Loucy (cell line): ENCODE data around the gene CYP24A1.

Experiments used
- EZH2phosphoT487 ChIP-seq: fragments of 200-600 bp; IDR thresholded peaks from 2 replicates; pipeline ENCODE4 v1.6.1; 2018; ENCODE audit warnings: antibody characterized with exemption, mild to moderate bottlenecking, moderate library complexity, borderline replicate concordance
- TF ChIP-seq, protein P1 (sequence below): fragments of 200-600 bp; sonication (generic); conservative IDR thresholded peaks from 2 replicates; pipeline ENCODE4 v1.5.1; 2014; ENCODE audit warnings: mild to moderate bottlenecking, antibody characterized with exemption, low read length

DNA sequence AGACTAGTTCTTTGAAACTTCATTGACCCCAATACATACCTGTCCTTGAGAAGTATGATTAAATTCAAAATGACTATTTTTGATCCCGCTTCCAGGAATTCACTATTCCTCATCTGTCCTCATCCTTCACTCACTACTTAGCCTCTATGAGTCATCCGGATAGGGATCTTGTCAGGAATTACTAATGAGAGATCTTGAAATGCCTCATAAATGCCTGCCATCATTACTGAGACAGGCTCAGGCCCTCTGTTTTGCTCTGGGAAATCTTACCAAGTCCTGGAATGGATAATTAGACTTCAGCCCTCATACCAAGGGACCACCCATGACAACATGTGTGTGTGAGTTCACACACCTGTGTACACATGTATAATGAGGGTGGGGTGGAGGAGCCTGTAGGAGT, 2.8 kb upstream of the CYP24A1 start:
- no peak for TF ChIP-seq EZH2phosphoT487
- TF ChIP-seq, protein P1, sequence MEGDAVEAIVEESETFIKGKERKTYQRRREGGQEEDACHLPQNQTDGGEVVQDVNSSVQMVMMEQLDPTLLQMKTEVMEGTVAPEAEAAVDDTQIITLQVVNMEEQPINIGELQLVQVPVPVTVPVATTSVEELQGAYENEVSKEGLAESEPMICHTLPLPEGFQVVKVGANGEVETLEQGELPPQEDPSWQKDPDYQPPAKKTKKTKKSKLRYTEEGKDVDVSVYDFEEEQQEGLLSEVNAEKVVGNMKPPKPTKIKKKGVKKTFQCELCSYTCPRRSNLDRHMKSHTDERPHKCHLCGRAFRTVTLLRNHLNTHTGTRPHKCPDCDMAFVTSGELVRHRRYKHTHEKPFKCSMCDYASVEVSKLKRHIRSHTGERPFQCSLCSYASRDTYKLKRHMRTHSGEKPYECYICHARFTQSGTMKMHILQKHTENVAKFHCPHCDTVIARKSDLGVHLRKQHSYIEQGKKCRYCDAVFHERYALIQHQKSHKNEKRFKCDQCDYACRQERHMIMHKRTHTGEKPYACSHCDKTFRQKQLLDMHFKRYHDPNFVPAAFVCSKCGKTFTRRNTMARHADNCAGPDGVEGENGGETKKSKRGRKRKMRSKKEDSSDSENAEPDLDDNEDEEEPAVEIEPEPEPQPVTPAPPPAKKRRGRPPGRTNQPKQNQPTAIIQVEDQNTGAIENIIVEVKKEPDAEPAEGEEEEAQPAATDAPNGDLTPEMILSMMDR = no peak
